Choroid plexus epithelial cell (primary cell): ENCODE measurements around the gene TBL3.

Experiments used
- DNase-seq: peaks from one replicate; pipeline ENCODE4 v3.0.0-alpha.2; 2010; ENCODE audit warnings: low read depth
- H3K4me3 ChIP-seq: 2 replicates; pipeline ENCODE4 v1.5.1; 2011; ENCODE audit warnings: low read depth, mild to moderate bottlenecking, control low read depth, low read length, moderate library complexity
- CTCF ChIP-seq: conservative IDR thresholded peaks from 2 replicates; pipeline ENCODE4 v1.5.1; 2011; ENCODE audit warnings: low read depth, mild to moderate bottlenecking, control low read depth, inconsistent platforms, low read length, moderate library complexity

The TBL3 gene

DNA sequence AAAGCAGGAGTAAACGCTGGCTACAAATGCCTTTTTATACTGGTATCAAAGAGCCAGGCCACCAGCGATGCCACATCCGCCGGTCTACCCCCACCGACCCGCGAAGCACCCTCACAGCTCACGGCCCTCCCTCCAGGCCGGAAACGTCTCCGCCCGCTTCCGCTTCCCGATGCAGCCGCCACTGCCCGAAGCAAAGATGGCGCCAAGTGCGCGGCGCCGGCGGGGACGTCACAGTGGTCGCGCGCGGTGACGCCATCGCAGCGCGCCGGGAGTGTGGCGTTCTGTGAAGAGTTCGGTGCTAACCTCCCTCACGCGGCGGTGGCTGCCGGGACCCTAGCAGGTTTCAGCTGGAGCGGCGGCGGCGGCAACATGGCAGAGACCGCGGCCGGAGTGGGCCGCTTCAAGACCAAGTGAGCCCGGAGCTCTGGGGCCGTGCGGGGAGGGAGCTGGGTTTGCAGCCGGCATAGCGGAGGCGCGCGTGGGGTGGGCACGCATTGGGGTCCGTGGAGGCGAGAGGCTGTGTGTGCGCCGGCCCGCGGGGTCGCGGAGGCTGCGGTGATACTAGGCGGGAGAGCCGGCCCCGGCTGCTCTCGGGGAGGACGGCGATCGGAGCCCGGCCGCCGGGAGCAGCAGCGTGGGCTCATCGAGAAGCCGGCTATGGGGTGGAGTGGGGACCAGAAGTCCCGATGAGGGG is at the start of gene TBL3:
TSS of gene TBL3 (plus strand) at position 258 of the 694 bp plus-strand sequence. CDS start at position 370, 112 bp downstream.
- peak; percentile 94 for DNase-seq
- H3K4me3 ChIP-seq = peak within 1 kb of the TSS; percentile 92
- TF ChIP-seq CTCF = no peak

GRCh38 chr16:1922357-1922756 is 49.5 kb upstream of the TBL3 start:
- TF ChIP-seq CTCF = no peak
- H3K4me3 ChIP-seq = no peak overlapping the region
- no peak for DNase-seq

GRCh38 chr16:1923299-1924034 is 48.4 kb upstream of the TBL3 start:
- H3K4me3 ChIP-seq = no peak overlapping the region
- TF ChIP-seq CTCF = peak; percentile 52
- peak; percentile 26 for DNase-seq

- no peak for TF ChIP-seq CTCF
- no peak for DNase-seq
Observed at GRCh38 chr16:1924095-1924494, 47.8 kb upstream of the TBL3 start.

GRCh38 chr16:1926271-1926670 is 45.6 kb upstream of the TBL3 start:
- no peak overlapping the region for H3K4me3 ChIP-seq
- no peak for TF ChIP-seq CTCF
- DNase-seq = no peak

More at GRCh38 chr16:1924095-1924494, 47.8 kb upstream of the TBL3 start:
- H3K4me3 ChIP-seq = no peak overlapping the region

GRCh38 chr16:1929105-1929504 is 42.7 kb upstream of the TBL3 start:
- TF ChIP-seq CTCF = no peak
- peak overlapping the region; percentile 67 for H3K4me3 ChIP-seq
- DNase-seq = no peak
